K562 (cell line): ENCODE data around the gene DNAH1. TPM values are rescaled to one million over a fixed set of nuclear protein-coding genes. Genes with fewer than 3 reads are reported as not detected.

Experiments used
- ATAC-seq: fragments of 200-7000 bp; cut with Tn5 transposase; 3 replicates; pipeline ENCODE4 v1.9.1; 2020; ENCODE audit warnings: moderate library complexity
- BruUV-seq: library from RNA; stranded (reverse); fragments of 400-500 nt; replicated peaks from 2 replicates; lab custom pipeline; 2021; lab: Mats Ljungman, UMichigan
- CTCF ChIA-PET: fragments of 300-600 bp; formaldehyde crosslinking; extraction: SDS; loops from one replicate; lab custom pipeline; 2021; ENCODE audit warnings: low intra/inter-chr PET ratio; lab: Yijun Ruan, JAX
- POLR2A ChIA-PET: fragments of 300-600, 350-650 bp; sonication (Branson Sonifier 250); formaldehyde crosslinking; extraction: SDS; loops from one replicate; lab custom pipeline; 2021; ENCODE audit warnings: antibody characterized with exemption, inconsistent platforms; lab: Yijun Ruan, JAX
- DNase-seq, 4 experiments: peaks; one replicate each; pipeline versions ENCODE4 v3.0.0 to v3.0.0-alpha.2; 2011 to 2018; ENCODE audit warnings: low spot score in 3 of 4, mixed read lengths in 3 of 4; ENCODE audit errors: extremely low read depth in 1 of 4
- FAIRE-seq: peaks from 2 replicates; lab custom pipeline; 2011; peaks lifted over from hg19 to GRCh38; lab: Jason Lieb, UNC
- H2AFZ ChIP-seq: 2 replicates; pipeline ENCODE4 v1.6.0; 2011; ENCODE audit warnings: low read depth, low read length, control low read depth, inconsistent platforms
- H3K27ac ChIP-seq: fragments of 200-600 bp; 3 replicates; pipeline ENCODE4 v1.8.0; 2011; ENCODE audit warnings: low read depth, mild to moderate bottlenecking, control low read depth, inconsistent platforms, low read length, moderate library complexity, mixed read lengths; ENCODE audit errors: extremely low read depth
- H3K27me3 ChIP-seq, 2 experiments: fragments of 300-600 bp in 1 of 2; 2 replicates in 1 of 2; 3 replicates in 1 of 2; pipeline versions ENCODE4 v1.6.0 to v1.8.0; 2011; ENCODE audit warnings: inconsistent platforms in 2 of 2, low read length in 2 of 2, mild to moderate bottlenecking in 1 of 2, mixed read lengths in 1 of 2, moderate library complexity in 1 of 2; ENCODE audit not compliant: control insufficient read depth in 2 of 2, insufficient read depth in 2 of 2
- H3K36me3 ChIP-seq: fragments of 300-600 bp; 3 replicates; pipeline ENCODE4 v1.8.0; 2011; ENCODE audit warnings: mild to moderate bottlenecking, low read length, inconsistent platforms; ENCODE audit not compliant: control insufficient read depth, insufficient read depth
- H3K4me1 ChIP-seq, 2 experiments: fragments of 200-600 bp in 1 of 2; replicated peaks in 1 of 2; 2 replicates in 1 of 2; 3 replicates in 1 of 2; pipeline versions ENCODE4 v1.5.1 to v1.8.0; 2011; ENCODE audit warnings: inconsistent platforms in 2 of 2, low read length in 2 of 2, mild to moderate bottlenecking in 1 of 2, mixed read lengths in 1 of 2, moderate library complexity in 1 of 2; ENCODE audit not compliant: control insufficient read depth in 2 of 2, insufficient read depth in 2 of 2
- H3K4me2 ChIP-seq: 2 replicates; pipeline ENCODE4 v1.6.1; 2011; ENCODE audit warnings: low read length, control low read depth, inconsistent platforms, mixed read lengths; ENCODE audit not compliant: insufficient read depth
- H3K4me3 ChIP-seq: fragments of 200-600 bp; sonication (generic), shearing (Covaris generic); 2 replicates; pipeline ENCODE4 v1.5.1; 2016; ENCODE audit warnings: control low read depth, inconsistent platforms
- H3K79me2 ChIP-seq: fragments of 200-600 bp; 3 replicates; pipeline ENCODE4 v1.8.0; 2011; ENCODE audit warnings: low read length, inconsistent platforms; ENCODE audit not compliant: control insufficient read depth, insufficient read depth
- H3K9ac ChIP-seq, 2 experiments: 2 replicates each; pipeline versions ENCODE4 v1.6.0 to v1.6.1; 2011; ENCODE audit warnings: low read depth in 2 of 2, low read length in 2 of 2, control low read depth in 1 of 2, inconsistent platforms in 1 of 2, mild to moderate bottlenecking in 1 of 2, mixed read lengths in 1 of 2; ENCODE audit not compliant: insufficient read depth in 1 of 2
- H3K9me1 ChIP-seq: one replicate; pipeline ENCODE4 v1.6.0; 2011; ENCODE audit warnings: inconsistent platforms, mild to moderate bottlenecking, low read length, moderate library complexity; ENCODE audit not compliant: control insufficient read depth, insufficient read depth
- H3K9me3 ChIP-seq: replicated peaks from 2 replicates; pipeline ENCODE4 v1.5.1; 2011; ENCODE audit warnings: low read depth, low read length, inconsistent platforms; ENCODE audit not compliant: control insufficient read depth, insufficient read depth
- H4K20me1 ChIP-seq: replicated peaks from 2 replicates; pipeline ENCODE4 v1.6.1; 2011; ENCODE audit warnings: low read length, inconsistent platforms, mixed read lengths; ENCODE audit not compliant: control insufficient read depth, insufficient read depth
- POLR2A ChIP-seq: fragments of 450-650 bp; conservative IDR thresholded peaks from 2 replicates; pipeline ENCODE4 v1.6.1; 2016
- SOX6 ChIP-seq: fragments of 450-650 bp; IDR thresholded peaks from 2 replicates; pipeline ENCODE4 v1.6.1; 2014; ENCODE audit warnings: mild to moderate bottlenecking
- TBL1XR1 ChIP-seq, 2 experiments: IDR thresholded peaks; 2 replicates each; pipeline ENCODE4 v1.6.1; 2012; ENCODE audit warnings: improper control_type of control experiment in 2 of 2, low read length in 2 of 2, mild to moderate bottlenecking in 1 of 2
- TCF3 ChIP-seq: sonication (generic); formaldehyde crosslinking; IDR thresholded peaks from 2 replicates; pipeline ENCODE4 v1.4.0; 2020; ENCODE audit warnings: mild to moderate bottlenecking, missing genetic modification reagents
- TGIF2 ChIP-seq: sonication (generic); formaldehyde crosslinking; IDR thresholded peaks from 2 replicates; pipeline ENCODE4 v1.8.1; 2022; ENCODE audit warnings: mild to moderate bottlenecking, missing genetic modification reagents, moderate library complexity
- ZEB2 ChIP-seq: fragments of 450-650 bp; IDR thresholded peaks from 2 replicates; pipeline ENCODE4 v1.6.1; 2016
- ZNF354B ChIP-seq: fragments of 250-450 bp; sonication (Bioruptor Pico); IDR thresholded peaks from 2 replicates; pipeline ENCODE4 v1.4.0; 2020
- WGBS: fragments of 100-300 bp; shearing (Covaris generic); methylation state at CpG from one replicate; pipeline ENCODE4 v1.1.6; 2016; ENCODE audit warnings: low coverage, mixed read lengths; ENCODE audit not compliant: insufficient coverage; ENCODE audit errors: missing lambda C conversion rate; 5-methylcytosine and 5-hydroxymethylcytosine counted together
- in situ Hi-C: fragments of 300-500 bp; cut with MboI; formaldehyde crosslinking; loops from 4 replicates; pipeline ENCODE4 v1.15.0; 2018; ENCODE audit warnings: inconsistent platforms, mixed read lengths
- intact Hi-C: fragments of 100-400 bp; cut with micrococcal nuclease; formaldehyde crosslinking; loops from 2 replicates; pipeline ENCODE4 v1.14.2; 2022
- polyA plus RNA-seq, 8 experiments: library from polyadenylated mRNA; depleted of rRNA in 4 of 8; stranded (reverse) in 5 of 8; unstranded in 3 of 8; fragments of >200 nt; fragmentation: Nextera tagmentation in 2 of 8; fragmentation: Illumina TruSeq in 1 of 8; extraction: Ambion mirVana in 2 of 8; extraction: Trizol in 1 of 8; gene quantifications; 2 replicates each; pipeline versions ENCODE4 v1.2.1 to v1.2.3, GENCODE V29; 2011 to 2014; ENCODE audit warnings: inconsistent platforms in 1 of 8, missing spikeins in 1 of 8
- total RNA-seq, 7 experiments: library from RNA; depleted of rRNA in 6 of 7; stranded (reverse); fragments of >200 nt in 6 of 7; fragmentation: Illumina TruSeq in 2 of 7; extraction: Trizol in 2 of 7; gene quantifications; 2 replicates each; pipeline versions ENCODE4 v1.2.1 to v1.2.3, GENCODE V29; 2011 to 2021; ENCODE audit warnings: low replicate concordance in 1 of 7
- TF ChIP-seq, protein P1 (sequence below): fragments of 250-450 bp; sonication (Bioruptor Pico); IDR thresholded peaks from 2 replicates; pipeline ENCODE4 v1.8.0; 2021; ENCODE audit warnings: moderate library complexity, mild to moderate bottlenecking, inconsistent platforms
- TF ChIP-seq, protein P2 (sequence below): fragments of 250-450 bp; sonication (Bioruptor Pico); IDR thresholded peaks from 2 replicates; pipeline ENCODE4 v1.5.0; 2021; ENCODE audit warnings: mild to moderate bottlenecking, moderate library complexity
- TF ChIP-seq, protein P3 (sequence below): fragments of 450-650 bp; IDR thresholded peaks from 2 replicates; pipeline ENCODE4 v1.6.1; 2016; ENCODE audit warnings: borderline replicate concordance

The DNAH1 gene
- total and polyA plus RNA-seq, 9 of the 15 experiments (the other 6 are each of a cell fraction or from before 2014, with no cell fraction given): 0.04 to 0.84 (median 0.50) TPM

DNA sequence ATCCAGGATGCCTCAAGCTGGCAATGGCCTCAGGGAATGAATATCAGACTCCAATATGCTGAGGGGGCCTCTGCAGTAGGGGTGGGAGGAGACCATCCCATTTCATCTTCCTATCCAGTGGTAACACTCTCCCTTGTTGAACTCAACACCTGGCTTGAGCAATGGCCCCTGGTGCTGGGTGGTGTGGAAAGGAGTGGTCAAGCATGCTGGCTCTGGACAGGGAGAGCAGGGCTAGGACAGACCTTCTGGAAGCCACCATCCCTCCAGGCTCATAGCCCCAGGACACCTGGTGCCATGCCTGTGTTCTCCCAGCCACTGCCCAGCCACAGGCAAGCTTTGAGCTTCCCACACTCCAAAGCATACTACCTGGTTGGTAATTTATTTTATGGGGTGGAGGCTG is 9.6 kb downstream of the DNAH1 start:
- DNase-seq: no peak
- ChIA-PET POLR2A (no interaction called here), CTCF (no interaction called here)
- no peak for FAIRE-seq
- no peak overlapping the region for H3K4me2 ChIP-seq
- no TSS peak for BruUV-seq
- no peaks in the 10 kb centered on the region for H3K9me3 ChIP-seq
- peaks cover 6 to 18% of the 10 kb centered on the region in 2 experiments for H3K4me1 ChIP-seq
- H3K36me3 ChIP-seq: no peaks in the 10 kb centered on the region
- no peaks in the 10 kb centered on the region for H3K9me1 ChIP-seq
- H3K27me3 ChIP-seq: no peaks in the 10 kb centered on the region; a peak in 1 of 5 replicates
- no peak overlapping the region for H2AFZ ChIP-seq
- TF ChIP-seq, protein P1, sequence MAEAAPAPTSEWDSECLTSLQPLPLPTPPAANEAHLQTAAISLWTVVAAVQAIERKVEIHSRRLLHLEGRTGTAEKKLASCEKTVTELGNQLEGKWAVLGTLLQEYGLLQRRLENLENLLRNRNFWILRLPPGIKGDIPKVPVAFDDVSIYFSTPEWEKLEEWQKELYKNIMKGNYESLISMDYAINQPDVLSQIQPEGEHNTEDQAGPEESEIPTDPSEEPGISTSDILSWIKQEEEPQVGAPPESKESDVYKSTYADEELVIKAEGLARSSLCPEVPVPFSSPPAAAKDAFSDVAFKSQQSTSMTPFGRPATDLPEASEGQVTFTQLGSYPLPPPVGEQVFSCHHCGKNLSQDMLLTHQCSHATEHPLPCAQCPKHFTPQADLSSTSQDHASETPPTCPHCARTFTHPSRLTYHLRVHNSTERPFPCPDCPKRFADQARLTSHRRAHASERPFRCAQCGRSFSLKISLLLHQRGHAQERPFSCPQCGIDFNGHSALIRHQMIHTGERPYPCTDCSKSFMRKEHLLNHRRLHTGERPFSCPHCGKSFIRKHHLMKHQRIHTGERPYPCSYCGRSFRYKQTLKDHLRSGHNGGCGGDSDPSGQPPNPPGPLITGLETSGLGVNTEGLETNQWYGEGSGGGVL (CRISPR knock-in tag): no peak
- TF ChIP-seq SOX6: no peak
- no peaks in the 10 kb centered on the region for H4K20me1 ChIP-seq
- no peak overlapping the region for H3K27ac ChIP-seq
- ATAC-seq: no peak
- H3K9ac ChIP-seq: no peak overlapping the region; a peak in 1 of 4 replicates
- in situ Hi-C loops: no loop called here
- intact Hi-C loops: no loop called here
- no peaks in the 10 kb centered on the region for H3K79me2 ChIP-seq
- H3K4me3 ChIP-seq: no peak overlapping the region

DNA sequence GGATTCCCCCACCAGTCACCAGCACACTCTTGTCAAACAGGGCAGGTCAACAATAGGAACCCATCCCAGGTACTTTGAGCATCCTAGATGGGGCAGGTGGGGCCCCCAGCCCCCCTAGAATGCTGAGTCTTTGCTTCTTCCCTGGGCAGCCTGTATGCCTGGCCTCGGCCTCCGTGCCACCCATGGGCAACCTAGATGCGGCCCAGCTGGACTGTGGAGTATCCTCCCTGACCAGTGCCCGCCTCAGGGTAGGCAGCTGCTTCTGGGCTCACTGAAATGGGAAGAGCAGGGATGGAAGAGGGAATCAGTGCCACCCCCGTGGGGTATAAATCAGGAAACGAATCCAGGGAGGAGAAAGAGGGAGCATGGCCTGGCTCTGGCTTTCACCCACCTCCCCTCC is 10.9 kb downstream of the DNAH1 start:
- no peak for ATAC-seq
- no peak for DNase-seq
- peaks cover 6 to 17% of the 10 kb centered on the region in 2 experiments for H3K4me1 ChIP-seq
- no peak overlapping the region for H3K9ac ChIP-seq
- no TSS peak for BruUV-seq
- no peak overlapping the region for H2AFZ ChIP-seq
- in situ Hi-C loops (no loop called here), intact Hi-C loops (no loop called here)
- no peaks in the 10 kb centered on the region for H4K20me1 ChIP-seq
- no peaks in the 10 kb centered on the region for H3K36me3 ChIP-seq
- WGBS: 50% methylated on average over 1 of the region's 6 CpGs
- no peaks in the 10 kb centered on the region for H3K79me2 ChIP-seq
- FAIRE-seq: no peak
- no peaks in the 10 kb centered on the region for H3K9me3 ChIP-seq
- no peaks in the 10 kb centered on the region for H3K9me1 ChIP-seq
- no peak overlapping the region for H3K4me3 ChIP-seq
- H3K27ac ChIP-seq: no peak overlapping the region
- ChIA-PET CTCF (no interaction called here), POLR2A (interaction anchor here (0.6 kb wide), 1 partner anchor 904 kb away, joined by 3 read pairs; no protein-coding TSS in a partner anchor)
- no peak overlapping the region for H3K4me2 ChIP-seq
- no peaks in the 10 kb centered on the region; a peak in 1 of 5 replicates for H3K27me3 ChIP-seq
- TF ChIP-seq TBL1XR1 (IDR thresholded peaks at IDR 0.05; ENCODE audit: low read length in 2 of 2): no peak
- TF ChIP-seq ZEB2: no peak
- TF ChIP-seq, protein P2, sequence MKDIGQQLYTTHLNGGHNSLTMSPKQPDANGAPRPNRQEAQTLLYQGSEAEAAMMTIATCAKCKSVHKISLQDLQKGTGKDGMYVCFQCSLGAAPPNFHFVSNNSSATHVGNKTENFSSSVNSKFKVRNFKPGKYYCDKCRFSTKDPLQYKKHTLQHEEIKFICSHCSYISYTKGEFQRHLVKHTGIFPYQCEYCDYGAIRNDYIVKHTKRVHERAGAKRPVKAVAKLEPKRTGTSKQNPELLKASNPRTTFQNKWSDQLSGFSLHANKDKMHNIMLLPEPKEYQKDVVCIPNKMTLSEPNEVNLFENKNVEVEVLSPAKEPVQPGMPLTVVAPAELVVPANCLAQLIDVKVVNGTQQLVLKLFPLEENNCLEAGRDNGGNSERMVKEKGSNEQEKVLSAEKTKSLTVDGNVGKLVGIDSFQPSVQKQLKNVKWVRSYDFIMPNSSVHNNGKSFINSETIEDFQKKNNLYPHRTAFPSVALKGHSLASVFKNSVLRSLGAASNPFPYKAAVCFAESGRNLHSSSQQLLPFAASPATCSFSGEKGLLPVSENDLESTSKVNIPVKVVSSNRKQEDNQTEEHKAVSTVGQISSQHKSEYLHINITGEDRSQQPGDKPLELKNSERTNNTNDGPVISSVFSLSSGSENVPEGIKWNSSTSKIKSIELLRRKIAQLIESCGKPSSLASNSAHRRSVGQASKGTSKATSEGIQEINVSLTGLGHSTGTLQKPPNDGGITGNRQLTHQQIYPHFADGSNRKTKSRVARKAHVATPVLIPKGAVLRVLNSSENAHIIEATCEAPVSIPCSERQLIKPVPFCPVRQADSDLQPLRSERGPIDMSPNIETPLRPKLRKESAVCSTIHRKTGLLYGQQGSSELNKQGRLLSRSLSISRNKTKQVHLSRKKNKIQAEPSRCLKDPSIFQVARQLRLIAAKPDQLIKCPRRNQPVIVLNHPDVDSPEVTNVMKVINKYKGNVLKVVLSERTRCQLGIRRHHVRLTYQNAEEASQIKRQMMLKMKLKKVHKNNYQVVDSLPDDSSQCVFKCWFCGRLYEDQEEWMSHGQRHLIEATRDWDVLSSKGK: no peak
- TF ChIP-seq, protein P3, sequence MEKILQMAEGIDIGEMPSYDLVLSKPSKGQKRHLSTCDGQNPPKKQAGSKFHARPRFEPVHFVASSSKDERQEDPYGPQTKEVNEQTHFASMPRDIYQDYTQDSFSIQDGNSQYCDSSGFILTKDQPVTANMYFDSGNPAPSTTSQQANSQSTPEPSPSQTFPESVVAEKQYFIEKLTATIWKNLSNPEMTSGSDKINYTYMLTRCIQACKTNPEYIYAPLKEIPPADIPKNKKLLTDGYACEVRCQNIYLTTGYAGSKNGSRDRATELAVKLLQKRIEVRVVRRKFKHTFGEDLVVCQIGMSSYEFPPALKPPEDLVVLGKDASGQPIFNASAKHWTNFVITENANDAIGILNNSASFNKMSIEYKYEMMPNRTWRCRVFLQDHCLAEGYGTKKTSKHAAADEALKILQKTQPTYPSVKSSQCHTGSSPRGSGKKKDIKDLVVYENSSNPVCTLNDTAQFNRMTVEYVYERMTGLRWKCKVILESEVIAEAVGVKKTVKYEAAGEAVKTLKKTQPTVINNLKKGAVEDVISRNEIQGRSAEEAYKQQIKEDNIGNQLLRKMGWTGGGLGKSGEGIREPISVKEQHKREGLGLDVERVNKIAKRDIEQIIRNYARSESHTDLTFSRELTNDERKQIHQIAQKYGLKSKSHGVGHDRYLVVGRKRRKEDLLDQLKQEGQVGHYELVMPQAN: no peak
- no peak for TF ChIP-seq TCF3 (CRISPR knock-in tag)
- TF ChIP-seq POLR2A: no peak
- TF ChIP-seq TGIF2 (CRISPR knock-in tag): no peak
- no peak for TF ChIP-seq ZNF354B
